Thymus (tissue), 11 donors: ENCODE results near the gene CAPN2. TPM values are rescaled to one million over a fixed set of nuclear protein-coding genes. Genes with fewer than 3 reads are reported as not detected.

ENCODE experiments used
- DNase-seq, 9 donors: peaks; one replicate each; pipeline ENCODE4 v3.0.0-alpha.2; 2013; ENCODE audit warnings: low spot score in 9 of 9, low read depth in 6 of 9, missing footprints in 1 of 9
- H3K27ac ChIP-seq, 2 donors: one replicate each; pipeline ENCODE4 v1.5.1; 2013; ENCODE audit warnings: control low read depth in 1 of 2, low read depth in 1 of 2, low read length in 1 of 2, mild to moderate bottlenecking in 1 of 2, moderate library complexity in 1 of 2
- H3K27me3 ChIP-seq, 2 donors: one replicate each; pipeline ENCODE4 v1.5.1; 2013; ENCODE audit warnings: low read length in 1 of 2; ENCODE audit not compliant: control insufficient read depth in 2 of 2, insufficient read depth in 1 of 2
- H3K36me3 ChIP-seq, 2 donors: one replicate each; pipeline ENCODE4 v1.5.1; 2013; ENCODE audit warnings: low read length in 1 of 2, mild to moderate bottlenecking in 1 of 2, moderate library complexity in 1 of 2; ENCODE audit not compliant: control insufficient read depth in 2 of 2, insufficient read depth in 2 of 2
- H3K4me1 ChIP-seq, 2 donors: one replicate each; pipeline ENCODE4 v1.5.1; 2013; ENCODE audit warnings: low read length in 2 of 2; ENCODE audit not compliant: control insufficient read depth in 2 of 2, insufficient read depth in 2 of 2
- H3K4me3 ChIP-seq, 2 donors: one replicate each; pipeline ENCODE4 v1.5.1; 2013; ENCODE audit warnings: low read length in 2 of 2, control low read depth in 1 of 2, mild to moderate bottlenecking in 1 of 2
- H3K9me3 ChIP-seq, 2 donors: one replicate each; pipeline ENCODE4 v1.5.1; 2013; ENCODE audit warnings: low read length in 1 of 2, mild to moderate bottlenecking in 1 of 2; ENCODE audit not compliant: control insufficient read depth in 2 of 2, insufficient read depth in 1 of 2
- WGBS: extraction: QIAGEN DNeasy Blood & Tissue Kit; methylation state at CpG from one replicate; pipeline ENCODE4 v1.1.7; 2013; 5-methylcytosine and 5-hydroxymethylcytosine counted together
- polyA plus RNA-seq: library from polyadenylated mRNA; stranded (reverse); fragments of 200-250 nt; gene quantifications from one replicate; pipeline ENCODE4 v1.2.3, GENCODE V29; 2013
- total RNA-seq: library from RNA; stranded (reverse); fragments of 120-200 nt; gene quantifications from one replicate; pipeline ENCODE4 v1.2.4, GENCODE V29; 2013
- donor health status: healthy.

CAPN2 gene
- total and polyA plus RNA-seq, 2 donors: 30.1 to 60.5 TPM

DNA sequence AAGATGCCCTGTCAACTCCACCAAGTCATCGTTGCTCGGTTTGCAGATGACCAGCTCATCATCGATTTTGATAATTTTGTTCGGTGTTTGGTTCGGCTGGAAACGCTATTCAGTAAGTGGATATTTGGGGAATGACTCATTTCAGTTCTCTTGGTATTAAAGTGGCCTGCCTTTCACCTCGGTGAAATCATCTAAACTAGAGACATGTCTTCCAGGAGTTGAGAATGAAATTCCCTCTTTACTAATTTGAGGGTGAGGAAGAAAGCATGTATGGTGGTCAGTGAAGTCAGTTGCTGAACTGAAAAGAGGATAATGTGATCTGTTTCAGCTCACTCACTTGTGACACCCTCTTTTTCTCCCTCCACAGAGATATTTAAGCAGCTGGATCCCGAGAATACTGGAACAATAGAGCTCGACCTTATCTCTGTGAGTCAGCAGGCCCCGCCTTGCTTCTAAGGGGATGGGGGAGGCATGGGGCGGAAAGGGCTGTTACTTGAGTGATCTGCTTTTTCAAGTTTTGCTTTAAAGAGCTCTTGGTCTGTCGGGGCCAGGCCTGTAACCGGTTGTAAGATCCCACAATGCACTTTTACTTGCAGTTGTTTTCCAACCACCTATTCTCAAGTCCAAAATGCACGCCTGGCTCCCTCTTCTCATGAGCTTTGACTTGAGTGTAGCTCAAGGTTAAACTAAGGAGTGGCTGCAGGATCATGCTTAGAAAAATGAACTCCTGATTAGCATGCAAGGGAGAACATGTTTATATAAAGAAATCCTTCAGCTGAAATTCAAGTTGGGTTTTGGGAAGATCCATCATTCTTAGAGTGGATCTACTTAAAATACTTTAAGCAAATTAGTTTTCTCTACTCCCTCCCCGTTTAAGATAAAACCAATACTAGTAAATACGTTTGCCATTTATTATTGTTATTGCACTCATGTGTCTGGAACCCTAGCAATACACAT is 59.8 kb downstream of the CAPN2 start:
- no peak overlapping the region for H3K4me3 ChIP-seq
- H3K9me3 ChIP-seq: peaks cover 0 to 5% of the 10 kb centered on the region in 2 donors
- peak in 1 of 9 donors; percentile 12 for DNase-seq
- peaks cover 13 to 27% of the 10 kb centered on the region in 2 donors for H3K36me3 ChIP-seq
- no peaks in the 10 kb centered on the region for H3K27me3 ChIP-seq
- H3K27ac ChIP-seq: peak overlapping the region; percentile 11 to 33
- 84% methylated on average over 16 of the region's 16 CpGs for WGBS
- H3K4me1 ChIP-seq: no peaks in the 10 kb centered on the region

DNA sequence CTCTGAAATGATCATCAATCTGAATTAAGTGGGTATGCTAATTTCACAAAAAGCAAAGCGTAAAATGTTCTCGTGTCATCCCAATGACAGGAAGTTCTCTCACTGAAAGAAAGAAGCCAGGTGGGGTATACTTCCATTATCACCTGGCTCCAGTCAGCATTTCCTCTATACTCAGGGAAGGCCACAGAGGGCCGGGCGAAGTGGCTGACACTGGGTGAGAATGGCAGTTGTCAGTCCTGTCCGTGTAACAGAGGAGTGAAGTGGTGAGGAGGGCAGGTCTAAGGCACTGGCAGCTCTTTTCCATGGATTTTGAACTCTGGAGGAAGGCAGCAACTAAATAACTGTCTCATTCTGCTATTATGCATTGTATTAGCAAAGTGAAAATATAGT is 60.4 kb downstream of the CAPN2 start:
- H3K4me3 ChIP-seq: no peak overlapping the region
- peaks cover 13 to 33% of the 10 kb centered on the region in 2 donors for H3K36me3 ChIP-seq
- DNase-seq: no peak
- no peaks in the 10 kb centered on the region for H3K27me3 ChIP-seq
- WGBS: 96% methylated on average over 5 of the region's 5 CpGs
- peaks cover 0 to 5% of the 10 kb centered on the region in 2 donors for H3K9me3 ChIP-seq
- H3K27ac ChIP-seq: no peak overlapping the region
- no peaks in the 10 kb centered on the region for H3K4me1 ChIP-seq

DNA sequence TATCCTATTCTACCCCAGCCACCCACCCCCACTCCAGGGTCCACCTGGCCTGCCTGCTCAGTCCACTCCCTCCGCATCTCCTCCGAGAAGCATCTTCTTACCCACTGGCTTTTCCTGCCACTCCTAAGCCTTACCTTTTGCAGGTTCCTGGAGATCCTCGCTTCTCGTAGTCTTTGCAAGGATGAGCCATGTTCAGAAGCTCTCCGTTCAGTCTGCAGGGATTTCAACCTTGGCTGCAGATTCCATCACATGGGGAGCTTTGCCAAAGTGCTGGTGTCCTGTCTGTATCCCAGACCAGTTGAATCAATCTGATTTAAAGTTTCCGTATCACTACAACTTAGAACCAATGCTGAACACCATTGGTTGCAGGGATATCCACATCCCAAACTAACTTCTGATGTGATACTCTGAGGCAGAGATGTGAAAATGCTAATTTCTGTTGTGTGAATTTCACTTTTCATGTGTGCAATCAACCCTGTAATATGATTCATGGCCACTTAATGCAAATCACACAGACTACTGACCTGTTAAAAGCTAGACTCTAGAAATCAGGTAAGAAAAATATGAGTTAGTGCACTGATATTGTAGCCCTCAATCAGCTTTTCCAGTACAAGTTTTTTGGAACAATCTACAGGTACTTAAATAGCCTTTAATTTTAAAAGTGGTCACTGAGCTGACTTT is 61.9 kb downstream of the CAPN2 start:
- no peaks in the 10 kb centered on the region for H3K4me1 ChIP-seq
- H3K27me3 ChIP-seq: no peaks in the 10 kb centered on the region
- no peak overlapping the region for H3K4me3 ChIP-seq
- no peak for DNase-seq
- H3K9me3 ChIP-seq: no peaks in the 10 kb centered on the region
- 97% methylated on average over 6 of the region's 6 CpGs for WGBS
- no peak overlapping the region for H3K27ac ChIP-seq
- H3K36me3 ChIP-seq: peaks cover 22 to 43% of the 10 kb centered on the region in 2 donors

DNA sequence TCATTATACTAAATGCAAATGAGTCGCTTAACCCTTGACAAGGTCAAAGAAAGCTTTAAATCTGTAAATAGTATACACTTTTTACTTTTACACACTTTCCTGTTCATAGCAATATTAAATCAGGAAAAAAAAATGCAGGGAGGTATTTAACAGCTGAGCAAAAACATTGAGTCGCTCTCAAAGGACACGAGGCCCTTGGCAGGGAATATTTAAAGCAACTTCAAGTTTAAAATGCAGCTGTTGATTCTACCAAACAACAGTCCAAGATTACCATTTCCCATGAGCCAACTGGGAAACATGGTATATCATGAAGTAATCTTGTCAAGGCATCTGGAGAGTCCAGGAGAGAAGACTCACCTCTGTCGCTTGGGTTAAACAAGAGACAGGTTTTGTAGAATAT is 62.7 kb downstream of the CAPN2 start:
- DNase-seq: no peak
- peaks cover 23 to 51% of the 10 kb centered on the region in 2 donors for H3K36me3 ChIP-seq
- no peaks in the 10 kb centered on the region for H3K4me1 ChIP-seq
- no peak overlapping the region for H3K4me3 ChIP-seq
- no peaks in the 10 kb centered on the region for H3K27me3 ChIP-seq
- no peak overlapping the region for H3K27ac ChIP-seq
- WGBS: 83% methylated on average over 4 of the region's 4 CpGs
- no peaks in the 10 kb centered on the region for H3K9me3 ChIP-seq

DNA sequence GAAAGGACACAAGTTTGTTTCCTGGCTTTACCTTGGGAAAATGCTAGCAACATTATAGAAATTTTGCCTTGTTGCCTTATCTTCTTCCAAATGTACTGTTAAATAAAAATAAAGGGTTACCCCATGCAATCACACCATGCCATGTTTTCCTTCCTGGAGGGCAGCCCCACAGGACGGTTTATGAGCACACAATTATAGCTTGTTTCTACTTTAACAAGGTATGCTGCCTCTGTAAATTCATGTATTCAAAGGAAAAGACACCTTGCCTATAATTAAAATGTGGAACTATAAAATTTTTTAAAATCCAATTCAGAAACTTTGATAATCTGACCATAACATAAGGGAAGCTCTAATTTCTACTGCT is 63.4 kb downstream of the CAPN2 start:
- no peak for DNase-seq
- Histone ChIP-seq H3K4me1 (no peaks in the 10 kb centered on the region), H3K9me3 (no peaks in the 10 kb centered on the region), H3K27ac (no peak overlapping the region), H3K4me3 (no peak overlapping the region), H3K27me3 (no peaks in the 10 kb centered on the region), H3K36me3 (peaks cover 27 to 54% of the 10 kb centered on the region in 2 donors)
- 100% methylated on average over 1 of the region's 1 CpG for whole genome bisulfite sequencing

DNA sequence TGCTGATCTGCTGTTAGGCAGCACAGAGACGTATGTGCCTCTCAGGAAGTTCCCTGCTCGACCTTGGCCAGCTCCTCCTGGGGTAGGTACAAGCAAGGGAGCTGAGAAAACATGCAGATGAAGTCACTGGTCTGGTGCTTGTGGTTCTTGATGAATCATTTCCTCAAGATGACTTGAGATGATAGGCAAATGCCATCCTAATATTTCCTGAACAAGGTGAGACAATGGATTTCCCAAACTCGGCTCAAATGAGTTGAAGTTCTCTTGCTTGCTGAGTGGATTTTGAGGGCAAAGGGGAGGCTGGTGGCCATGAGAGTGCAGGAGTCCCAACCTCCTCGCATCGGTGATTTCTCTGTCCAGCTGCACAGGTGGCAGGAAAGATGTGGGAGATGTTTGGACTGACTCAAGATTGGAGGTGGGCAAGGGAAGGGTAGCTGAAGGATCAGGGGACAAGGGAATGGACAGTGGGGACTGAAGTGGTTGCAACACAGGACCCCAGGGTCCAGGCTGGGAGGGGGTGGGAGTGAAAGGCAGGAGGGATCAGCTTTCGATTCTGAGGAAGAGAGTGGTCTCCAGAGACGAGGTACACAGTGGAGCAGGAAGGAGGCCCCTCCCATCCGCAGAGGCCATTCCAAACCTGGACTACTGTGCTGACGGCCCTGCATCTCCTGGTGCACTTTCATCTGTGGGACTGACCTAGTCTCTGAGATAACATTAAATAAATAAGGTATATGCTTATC is 63.9 kb downstream of the CAPN2 start:
- peak in 1 of 9 donors; percentile 5 for DNase-seq
- Histone ChIP-seq H3K36me3 (peaks cover 28 to 57% of the 10 kb centered on the region in 2 donors), H3K4me3 (no peak overlapping the region), H3K27me3 (no peaks in the 10 kb centered on the region), H3K27ac (no peak overlapping the region), H3K4me1 (no peaks in the 10 kb centered on the region), H3K9me3 (no peaks in the 10 kb centered on the region)
- WGBS: 73% methylated on average over 9 of the region's 9 CpGs

DNA sequence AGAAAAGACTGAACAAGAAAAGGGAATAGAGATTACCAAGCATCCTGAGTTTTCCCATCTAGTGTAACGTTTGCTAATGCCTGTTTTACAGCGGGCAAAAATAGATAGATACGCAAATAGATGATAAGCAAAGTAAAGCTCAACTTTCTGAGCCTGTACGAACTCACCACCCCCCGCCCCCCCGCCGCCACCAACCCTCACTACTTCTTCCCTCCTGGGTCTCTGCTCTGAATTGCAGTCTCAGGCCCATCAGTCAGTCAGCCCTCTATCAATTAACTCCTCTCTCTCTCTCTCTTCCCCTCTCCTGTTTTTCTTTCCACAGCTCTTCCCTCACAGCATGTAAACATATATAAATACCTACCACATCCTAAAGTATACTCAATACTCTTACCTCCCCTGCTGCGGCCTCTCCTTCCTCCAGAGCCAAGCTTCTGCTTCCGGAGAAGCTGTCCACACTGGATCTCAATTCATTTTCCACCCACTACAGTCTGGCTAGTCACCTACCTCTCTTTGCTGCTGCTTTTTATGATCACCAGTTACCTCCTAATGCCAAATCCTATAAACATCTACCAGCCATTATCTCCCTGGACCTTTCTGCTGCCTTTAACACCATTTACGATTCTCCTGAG is 64.6 kb downstream of the CAPN2 start:
- Histone ChIP-seq H3K27ac (no peak overlapping the region), H3K4me3 (no peak overlapping the region), H3K36me3 (peaks cover 28 to 59% of the 10 kb centered on the region in 2 donors), H3K27me3 (no peaks in the 10 kb centered on the region), H3K4me1 (no peaks in the 10 kb centered on the region), H3K9me3 (no peaks in the 10 kb centered on the region)
- DNase-seq: no peak
- 97% methylated on average over 10 of the region's 10 CpGs for WGBS

DNA sequence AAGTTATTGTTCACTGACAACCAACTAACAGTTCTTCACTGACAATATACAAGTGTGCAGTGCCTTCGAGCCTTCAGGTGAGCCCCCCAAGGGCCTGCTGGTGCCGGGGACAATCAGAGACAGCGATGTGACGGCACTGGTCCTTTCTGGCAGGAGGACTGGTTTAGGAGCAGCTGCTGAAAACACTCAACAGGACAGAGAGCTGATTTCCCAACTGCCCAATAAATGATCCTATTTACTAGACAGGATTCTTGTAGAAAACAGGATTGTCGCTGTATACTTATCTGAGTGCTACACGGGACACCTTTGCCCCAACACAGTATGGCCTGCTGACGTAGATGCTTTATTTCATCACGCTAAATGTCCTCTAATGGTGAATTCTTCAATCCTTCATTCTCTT is 68.0 kb downstream of the CAPN2 start:
- H3K27me3 ChIP-seq: no peaks in the 10 kb centered on the region
- H3K36me3 ChIP-seq: peaks cover 30 to 66% of the 10 kb centered on the region in 2 donors
- no peak for DNase-seq
- WGBS: 98% methylated on average over 8 of the region's 8 CpGs
- H3K9me3 ChIP-seq: no peaks in the 10 kb centered on the region
- H3K4me1 ChIP-seq: no peaks in the 10 kb centered on the region
- H3K4me3 ChIP-seq: no peak overlapping the region
- H3K27ac ChIP-seq: no peak overlapping the region
